GM06990 (cell line): ENCODE data around the gene VPS33A.
A peak's percentile ranks its signal among the peaks of the same experiment; 100 is the strongest.
"Not testable (repeated sequence)": the region's sequence is repeated elsewhere in the genome, so short reads cannot be mapped to it uniquely, and the experiment has no call there.

ENCODE experiments used
- DNase-seq: peaks from one replicate; pipeline ENCODE4 v3.0.0-alpha.2; 2011; ENCODE audit not compliant: insufficient read length; ENCODE audit errors: extremely low read depth
- H3K27me3 ChIP-seq: replicated peaks from 2 replicates; pipeline ENCODE4 v1.6.0; 2011; ENCODE audit warnings: low read length; ENCODE audit not compliant: control insufficient read depth, insufficient read depth
- H3K36me3 ChIP-seq: 2 replicates; pipeline ENCODE4 v1.5.1; 2011; ENCODE audit warnings: low read length; ENCODE audit not compliant: control insufficient read depth, insufficient read depth
- H3K4me3 ChIP-seq: replicated peaks from 2 replicates; pipeline ENCODE4 v1.5.1; 2011; ENCODE audit warnings: low read depth, mild to moderate bottlenecking, control low read depth, low read length
- CTCF ChIP-seq: IDR thresholded peaks from 2 replicates; pipeline ENCODE4 v1.5.1; 2011; ENCODE audit warnings: low read length, control low read depth, mild to moderate bottlenecking, inconsistent platforms; ENCODE audit not compliant: insufficient read depth, poor library complexity, severe bottlenecking

Gene VPS33A

DNA sequence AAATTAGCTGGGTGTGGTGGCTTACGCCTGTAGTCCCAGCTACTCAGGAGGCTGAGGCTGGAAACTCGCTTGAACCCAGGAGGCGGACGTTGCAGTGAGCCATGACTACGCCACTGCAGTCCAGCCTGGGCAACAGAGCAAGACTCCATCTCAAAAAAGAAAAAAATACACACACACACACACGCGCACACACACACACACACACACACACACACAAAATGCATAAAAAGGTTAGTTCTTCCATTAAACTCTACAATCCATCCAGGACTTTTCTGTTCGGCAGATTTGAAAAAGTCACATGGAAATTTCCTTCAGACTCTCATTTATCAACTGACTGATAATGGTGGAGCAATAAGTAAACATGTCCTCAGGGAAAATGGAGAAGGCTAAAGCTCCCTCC is 9.2 kb upstream of the VPS33A start:
- TF ChIP-seq CTCF: no peak
- H3K36me3 ChIP-seq: peaks cover 8% of the 10 kb centered on the region; the same call in 1 of the 2 replicates

DNA sequence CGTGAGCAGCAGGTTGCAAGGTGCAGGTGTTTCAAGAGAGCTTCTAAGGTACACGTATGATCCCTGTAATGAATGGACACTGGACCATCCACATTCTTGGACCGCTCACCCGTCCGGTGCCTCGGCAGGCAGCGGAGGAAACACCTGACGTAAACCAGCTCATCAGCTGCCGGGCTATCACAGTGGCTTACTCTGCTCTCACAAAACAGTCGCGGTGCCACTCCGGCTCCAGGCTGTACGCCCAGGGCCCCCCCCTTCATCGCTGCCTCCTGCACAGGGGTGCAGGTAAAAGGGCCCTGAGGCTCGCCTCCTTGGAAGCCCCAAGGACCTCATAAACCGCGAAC is 436 bp downstream of the VPS33A start:
- Histone ChIP-seq H3K4me3 (peak overlapping the region; percentile 93), H3K36me3 (peaks cover 4% of the 10 kb centered on the region), H3K27me3 (no peaks in the 10 kb centered on the region)
- no peak for DNase-seq
- TF ChIP-seq CTCF: no peak

More for the DNA sequence above, 9.2 kb upstream of the VPS33A start:
- no peak for DNase-seq
- Histone ChIP-seq H3K27me3 (no peaks in the 10 kb centered on the region), H3K4me3 (no peak overlapping the region)

GRCh38 chr12:122265476-122265875 is 818 bp downstream of the VPS33A start:
- Histone ChIP-seq H3K36me3 (peaks cover 4% of the 10 kb centered on the region), H3K27me3 (no peaks in the 10 kb centered on the region), H3K4me3 (peak overlapping the region; percentile 93)
- no peak for TF ChIP-seq CTCF
- DNase-seq: no peak

DNA sequence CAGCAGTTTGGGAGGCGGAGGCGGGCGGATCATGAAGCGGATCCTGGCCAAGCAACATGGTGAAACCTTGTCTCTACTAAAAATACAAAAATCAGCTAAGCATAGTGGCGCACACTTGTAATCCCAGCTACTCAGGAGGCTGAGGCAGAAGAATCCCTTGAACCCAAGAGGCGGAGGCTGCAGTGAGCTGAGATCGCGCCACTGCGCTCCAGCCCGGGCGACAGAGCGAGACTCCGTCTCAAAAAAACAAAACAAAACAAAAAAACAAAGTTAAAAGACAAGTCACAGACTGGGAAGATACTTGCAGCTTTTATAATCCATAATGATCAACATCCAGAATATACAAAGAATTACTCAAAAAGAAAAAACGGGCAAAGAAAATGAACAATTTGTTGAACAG is 5.6 kb downstream of the VPS33A start:
- not testable (repeated sequence) for H3K27me3 ChIP-seq, DNase-seq, H3K4me3 ChIP-seq, H3K36me3 ChIP-seq

- H3K36me3 ChIP-seq, DNase-seq, H3K27me3 ChIP-seq: not testable (repeated sequence)
Observed at GRCh38 chr12:122258939-122259338, 7.4 kb downstream of the VPS33A start.

GRCh38 chr12:122258462-122258861 is 7.8 kb downstream of the VPS33A start:
- not testable (repeated sequence) for H3K4me3 ChIP-seq, DNase-seq, H3K27me3 ChIP-seq, H3K36me3 ChIP-seq

More at GRCh38 chr12:122258939-122259338, 7.4 kb downstream of the VPS33A start:
- H3K4me3 ChIP-seq: not testable (repeated sequence)

GRCh38 chr12:122250536-122250935 is 15.8 kb downstream of the VPS33A start:
- TF ChIP-seq CTCF: no peak
- Histone ChIP-seq H3K27me3 (no peaks in the 10 kb centered on the region), H3K36me3 (peaks cover 6% of the 10 kb centered on the region; the same call in 1 of the 2 replicates), H3K4me3 (no peak overlapping the region)
- no peak for DNase-seq
